Right cardiac atrium (tissue), 5 donors: ENCODE data around the gene FNDC11. TPM values are rescaled to one million over a fixed set of nuclear protein-coding genes. Genes with fewer than 3 reads are reported as not detected.

Experiments
- ATAC-seq, 2 donors: fragments of 200-7000 bp; cut with Tn5 transposase; one replicate each; pipeline versions ENCODE4 v1.8.0 to v1.9.1; 2020; ENCODE audit warnings: moderate library complexity in 2 of 2, mild to moderate bottlenecking in 1 of 2
- DNase-seq, 3 donors: peaks; one replicate each; pipeline ENCODE4 v3.0.0-alpha.2; 2020
- H3K27ac ChIP-seq: one replicate; pipeline ENCODE4 v1.5.1; 2013; ENCODE audit warnings: mild to moderate bottlenecking, low read length, control low read depth, moderate library complexity
- H3K27me3 ChIP-seq: one replicate; pipeline ENCODE4 v1.6.1; 2013; ENCODE audit not compliant: control insufficient read depth, insufficient read depth
- H3K4me1 ChIP-seq: one replicate; pipeline ENCODE4 v1.6.1; 2013; ENCODE audit warnings: low read length; ENCODE audit not compliant: control insufficient read depth, insufficient read depth
- H3K4me3 ChIP-seq: one replicate; pipeline ENCODE4 v1.5.1; 2013; ENCODE audit warnings: low read length, control low read depth
- H3K9me3 ChIP-seq: one replicate; pipeline ENCODE4 v1.6.1; 2013; ENCODE audit warnings: low read length; ENCODE audit not compliant: control insufficient read depth
- WGBS: extraction: QIAGEN DNeasy Blood & Tissue Kit; methylation state at CpG from one replicate; pipeline ENCODE4 v1.1.7; 2013; 5-methylcytosine and 5-hydroxymethylcytosine counted together
- intact Hi-C, 4 donors: fragments of 100-400 bp; cut with DNase I; formaldehyde crosslinking; loops; one replicate each; pipeline versions ENCODE4 v1.11.0 to v1.14.0; 2022 to 2023
- polyA plus RNA-seq: library from polyadenylated mRNA; stranded (reverse); fragments of 200-250 nt; gene quantifications from one replicate; pipeline ENCODE4 v1.2.3, GENCODE V29; 2013
- total RNA-seq, 4 donors: library from RNA; stranded (reverse); fragmentation: NEBNext Ultra II Directional; extraction: Animal tissue kit (Norgen Biotek cat#: 25700); gene quantifications; one replicate each; pipeline ENCODE4 v1.2.1, GENCODE V29; 2021
- donor health status: healthy with polysubstance abuse.
- donor health status: DM: no; HTN: yes; CAD: no.
- donor health status: DM: no; HTN: no; CAD: no.
- donor health status: DM: no; HTN: yes; CAD: no; lungs with severe emphysema.
- donor health status: DM: yes; HTN: yes; CAD: no.

FNDC11 gene
- total and polyA plus RNA-seq, 5 donors: 0.09 to 0.20 (median 0.15) TPM; not detected in 1

GRCh38 chr20:63541371-63541770 lies 12.6 kb upstream of the FNDC11 start:
- ATAC-seq (no peak), DNase-seq (no peak)
- intact Hi-C loops: loop anchor here in 1 of 4 donors (10.0 kb wide), 1 partner anchor 213 kb away; no protein-coding TSS in a partner anchor
- Histone ChIP-seq H3K4me3 (no peak overlapping the region), H3K27me3 (no peaks in the 10 kb centered on the region), H3K27ac (no peak overlapping the region), H3K4me1 (no peaks in the 10 kb centered on the region), H3K9me3 (no peaks in the 10 kb centered on the region)
- WGBS: 90% methylated on average over 28 of the region's 28 CpGs

GRCh38 chr20:63542031-63542559 lies 11.9 kb upstream of the FNDC11 start:
- DNase-seq (no peak), ATAC-seq (no peak)
- WGBS: 83% methylated on average over 36 of the region's 36 CpGs
- Histone ChIP-seq H3K9me3 (no peaks in the 10 kb centered on the region), H3K4me1 (no peaks in the 10 kb centered on the region), H3K4me3 (no peak overlapping the region), H3K27me3 (no peaks in the 10 kb centered on the region), H3K27ac (no peak overlapping the region)
- intact Hi-C loops: loop anchor here in 1 of 4 donors (10.0 kb wide), 1 partner anchor 213 kb away; no protein-coding TSS in a partner anchor

DNA sequence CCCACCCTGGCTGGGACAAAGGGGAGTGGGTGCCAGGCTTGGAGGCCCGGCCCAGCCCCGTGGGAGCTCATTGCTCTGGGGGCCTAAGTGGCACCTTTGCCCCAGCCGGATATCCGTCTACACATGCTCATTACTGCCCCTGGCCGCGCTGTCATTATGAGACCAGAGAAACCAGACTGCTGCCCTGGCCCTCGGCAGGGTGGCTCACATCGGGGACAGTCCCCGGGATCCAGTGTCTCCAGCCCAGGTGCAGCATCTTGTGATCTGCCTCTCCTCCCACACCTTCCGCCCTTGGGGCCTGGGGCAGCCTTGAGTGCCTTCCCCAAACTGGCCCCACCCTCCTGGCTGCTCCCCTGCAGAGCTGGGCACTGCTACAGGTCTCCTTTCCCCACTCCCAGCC lies 11.3 kb upstream of the FNDC11 start:
- no peaks in the 10 kb centered on the region for H3K9me3 ChIP-seq
- no peaks in the 10 kb centered on the region for H3K27me3 ChIP-seq
- intact Hi-C loops: loop anchor here in 1 of 4 donors (10.0 kb wide), 1 partner anchor 212 kb away; no protein-coding TSS in a partner anchor
- WGBS: 84% methylated on average over 10 of the region's 10 CpGs
- no peak for ATAC-seq
- DNase-seq: no peak
- no peak overlapping the region for H3K27ac ChIP-seq
- no peaks in the 10 kb centered on the region for H3K4me1 ChIP-seq
- no peak overlapping the region for H3K4me3 ChIP-seq

DNA sequence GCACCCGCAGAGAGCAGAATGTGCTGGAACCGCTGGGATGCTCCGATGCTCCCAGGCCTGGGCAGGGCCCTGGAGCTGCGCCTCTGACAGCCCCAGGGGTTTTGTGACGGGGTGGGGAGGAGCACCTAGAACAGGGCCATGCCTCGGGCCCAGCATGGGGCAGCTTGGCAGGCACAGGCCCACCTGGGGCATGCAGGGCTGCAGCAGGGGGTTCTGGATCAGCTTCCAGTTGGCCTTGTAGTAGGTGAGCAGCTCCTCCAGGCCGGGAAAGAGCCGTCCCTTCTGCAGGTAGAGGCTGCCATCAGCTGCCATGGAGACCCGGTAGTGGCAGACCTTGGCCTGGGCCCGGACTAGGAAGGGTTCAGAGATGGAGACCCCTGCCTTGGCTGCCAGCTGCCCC lies 10.8 kb upstream of the FNDC11 start:
- ATAC-seq: no peak
- Histone ChIP-seq H3K9me3 (no peaks in the 10 kb centered on the region), H3K4me3 (no peak overlapping the region), H3K4me1 (no peaks in the 10 kb centered on the region), H3K27me3 (no peaks in the 10 kb centered on the region), H3K27ac (no peak overlapping the region)
- no peak for DNase-seq
- intact Hi-C loops: loop anchor here in 1 of 4 donors (10.0 kb wide), 1 partner anchor 212 kb away; no protein-coding TSS in a partner anchor
- 87% methylated on average over 10 of the region's 10 CpGs for WGBS

DNA sequence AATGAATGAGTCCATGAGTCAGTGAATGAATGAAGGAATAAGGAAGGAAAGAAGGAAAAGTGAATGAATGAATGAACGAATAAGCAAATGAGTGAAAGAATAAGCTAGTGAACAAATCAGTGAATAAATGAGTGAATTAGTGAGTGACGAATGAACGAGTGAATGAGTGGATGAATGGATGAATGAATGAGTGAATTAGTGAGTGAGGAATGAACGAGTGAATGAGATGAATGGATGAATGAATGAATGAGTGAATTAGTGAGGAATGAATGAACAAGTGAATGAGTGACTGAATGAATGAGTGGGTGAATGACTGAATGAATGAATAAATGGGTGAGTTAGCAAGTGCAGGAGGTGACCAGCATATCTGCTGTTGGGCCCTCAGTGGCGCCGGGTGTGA lies 10.2 kb upstream of the FNDC11 start:
- Histone ChIP-seq H3K27ac (no peak overlapping the region), H3K27me3 (no peaks in the 10 kb centered on the region), H3K4me1 (no peaks in the 10 kb centered on the region), H3K4me3 (no peak overlapping the region), H3K9me3 (no peaks in the 10 kb centered on the region)
- intact Hi-C loops: loop anchor here in 1 of 4 donors (10.0 kb wide), 1 partner anchor 211 kb away; no protein-coding TSS in a partner anchor
- ATAC-seq (no peak), DNase-seq (no peak)
- 88% methylated on average over 6 of the region's 6 CpGs for WGBS

DNA sequence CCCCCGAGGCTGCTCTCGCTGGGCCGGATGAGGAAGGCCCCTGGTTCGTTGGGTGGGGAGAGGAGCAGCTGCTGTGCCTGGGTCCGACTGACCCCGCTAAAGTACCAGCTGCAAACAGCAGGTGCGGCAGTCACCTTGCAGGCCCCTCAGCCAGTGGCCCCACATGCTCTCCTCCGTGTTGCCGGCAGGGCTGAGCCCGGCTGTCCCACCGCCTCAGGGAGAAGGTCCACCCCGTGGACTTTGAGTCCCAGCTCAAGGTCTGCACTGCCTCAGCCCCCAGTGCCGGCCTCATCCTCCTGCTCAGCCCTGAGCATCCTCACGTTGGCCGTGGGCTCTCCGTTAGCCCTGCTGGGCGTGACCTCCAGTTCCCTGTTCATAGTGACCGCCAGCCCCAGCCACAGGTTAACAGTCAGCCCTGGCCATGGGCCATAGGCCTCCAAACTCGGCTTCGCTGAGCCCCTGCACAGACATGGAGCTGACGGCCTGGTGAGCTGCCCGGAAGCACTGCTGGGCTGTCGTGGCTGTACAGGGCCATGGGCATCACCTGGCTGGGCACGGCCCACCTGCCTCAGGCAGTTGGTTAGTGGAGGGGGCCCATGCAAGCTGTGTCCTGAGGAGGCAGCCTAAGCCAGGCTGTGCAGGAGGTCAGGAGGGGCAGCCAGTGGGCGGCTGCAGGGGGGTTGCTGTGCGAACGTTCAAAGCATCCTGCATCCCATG lies 9.6 kb upstream of the FNDC11 start:
- H3K4me3 ChIP-seq: no peak overlapping the region
- ATAC-seq (no peak), DNase-seq (no peak)
- H3K9me3 ChIP-seq: no peaks in the 10 kb centered on the region
- no peak overlapping the region for H3K27ac ChIP-seq
- 69% methylated on average over 27 of the region's 27 CpGs for WGBS
- H3K27me3 ChIP-seq: no peaks in the 10 kb centered on the region
- no peaks in the 10 kb centered on the region for H3K4me1 ChIP-seq
- intact Hi-C loops: loop anchor here in 1 of 4 donors (10.0 kb wide), 1 partner anchor 210 kb away; no protein-coding TSS in a partner anchor

DNA sequence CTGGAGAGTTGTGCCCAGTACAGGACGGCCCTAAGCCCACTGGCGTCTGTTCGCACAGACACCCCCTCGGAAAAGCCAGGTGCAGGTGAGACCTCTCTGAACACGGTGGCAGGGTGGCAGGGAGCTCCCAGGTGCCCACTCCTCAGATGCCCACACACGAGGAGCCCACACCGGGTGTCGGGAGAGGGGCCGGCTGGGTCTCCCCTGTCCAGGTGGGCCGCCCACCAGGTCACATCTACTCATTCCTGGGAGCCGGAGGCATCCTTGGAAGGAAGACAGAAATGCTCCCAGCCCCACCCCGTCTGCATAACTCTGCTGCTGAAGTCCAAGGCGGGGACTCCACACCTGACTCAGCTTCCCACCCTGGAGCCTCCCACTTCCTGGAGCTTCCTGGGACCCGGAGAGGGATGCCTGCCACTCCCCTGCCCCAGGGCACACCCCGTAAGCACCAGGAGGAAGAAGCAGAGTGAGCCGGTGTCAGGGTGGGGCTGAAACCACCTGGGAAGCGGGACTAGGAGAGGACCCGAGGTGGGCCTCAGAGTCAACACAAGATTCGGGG lies 8.9 kb upstream of the FNDC11 start:
- Histone ChIP-seq H3K4me3 (no peak overlapping the region), H3K4me1 (no peaks in the 10 kb centered on the region), H3K27me3 (no peaks in the 10 kb centered on the region), H3K9me3 (no peaks in the 10 kb centered on the region), H3K27ac (no peak overlapping the region)
- DNase-seq (no peak), ATAC-seq (no peak)
- intact Hi-C loops: loop anchor here in 1 of 4 donors (10.0 kb wide), 1 partner anchor 210 kb away; no protein-coding TSS in a partner anchor
- WGBS: 69% methylated on average over 19 of the region's 19 CpGs

- Histone ChIP-seq H3K4me3 (no peak overlapping the region), H3K4me1 (no peaks in the 10 kb centered on the region), H3K9me3 (no peaks in the 10 kb centered on the region), H3K27me3 (no peaks in the 10 kb centered on the region), H3K27ac (no peak overlapping the region)
- 60% methylated on average over 6 of the region's 6 CpGs for WGBS
- intact Hi-C loops: loop anchor here in 1 of 4 donors (10.0 kb wide), 1 partner anchor 209 kb away; no protein-coding TSS in a partner anchor
- ATAC-seq (no peak), DNase-seq (no peak)
Measured at GRCh38 chr20:63545814-63546213, 8.1 kb upstream of the FNDC11 start.

DNA sequence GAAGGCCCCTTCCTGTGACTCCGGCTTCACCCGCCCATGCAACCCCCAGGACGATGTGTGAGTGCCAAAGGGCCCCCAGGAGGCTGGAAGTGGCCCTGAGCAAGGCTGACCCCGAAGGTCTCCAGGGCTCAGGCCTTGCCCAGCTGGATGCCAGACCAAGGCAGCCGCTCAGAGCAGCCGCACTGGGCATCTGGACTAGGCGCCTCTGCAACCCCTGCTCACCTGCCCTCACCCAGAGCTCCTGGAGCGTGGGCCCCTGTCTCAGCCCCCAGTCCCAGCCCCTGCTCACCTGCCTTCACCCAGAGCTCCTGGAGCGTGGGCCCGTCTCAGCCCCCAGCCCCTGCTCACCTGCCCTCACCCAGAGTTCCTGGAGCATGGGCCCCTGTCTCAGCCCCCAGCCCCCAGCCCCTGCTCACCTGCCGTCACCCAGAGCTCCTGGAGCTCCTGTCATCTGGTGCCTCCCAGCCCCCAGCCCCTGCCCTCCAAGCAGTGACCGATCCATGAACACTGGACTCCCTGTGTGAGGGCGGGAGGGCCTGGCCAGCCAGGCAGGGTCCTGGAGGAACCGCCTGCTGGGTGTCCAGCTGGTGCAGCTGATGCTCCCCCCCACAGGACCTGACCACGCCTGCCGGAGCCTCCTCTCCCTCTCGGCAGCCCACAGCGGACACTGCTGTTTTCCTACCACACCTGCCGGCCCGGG lies 7.6 kb upstream of the FNDC11 start:
- 74% methylated on average over 20 of the region's 20 CpGs for WGBS
- intact Hi-C loops: loop anchor here in 1 of 4 donors (10.0 kb wide), 1 partner anchor 208 kb away; no protein-coding TSS in a partner anchor
- no peak overlapping the region for H3K27ac ChIP-seq
- no peaks in the 10 kb centered on the region for H3K4me1 ChIP-seq
- no peak overlapping the region for H3K4me3 ChIP-seq
- H3K9me3 ChIP-seq: no peaks in the 10 kb centered on the region
- H3K27me3 ChIP-seq: no peaks in the 10 kb centered on the region
- ATAC-seq (no peak), DNase-seq (no peak)

- intact Hi-C loops: loop anchor here in 1 of 4 donors (10.0 kb wide), 1 partner anchor 208 kb away; no protein-coding TSS in a partner anchor
- Histone ChIP-seq H3K4me3 (no peak overlapping the region), H3K27me3 (no peaks in the 10 kb centered on the region), H3K27ac (no peak overlapping the region), H3K4me1 (no peaks in the 10 kb centered on the region), H3K9me3 (no peaks in the 10 kb centered on the region)
- no peak for ATAC-seq
- no peak for DNase-seq
- 46% methylated on average over 58 of the region's 58 CpGs for WGBS
Measured at GRCh38 chr20:63546956-63547724, 6.8 kb upstream of the FNDC11 start.
